Right ventricle myocardium inferior (tissue), 1 donor: ENCODE results near the gene PRR32. TPM values are rescaled to one million over a fixed set of nuclear protein-coding genes. Genes with fewer than 3 reads are reported as not detected.
"Not testable (repeated sequence)": the region's sequence is repeated elsewhere in the genome, so short reads cannot be mapped to it uniquely, and the experiment has no call there.

Source experiments
- ATAC-seq: fragments of 200-7000 bp; cut with Tn5 transposase; one replicate; pipeline ENCODE4 v1.9.1; 2020; ENCODE audit warnings: mild to moderate bottlenecking, moderate library complexity
- DNase-seq: peaks from one replicate; pipeline ENCODE4 v3.0.0; 2021; ENCODE audit errors: missing footprints
- intact Hi-C: fragments of 100-400 bp; cut with DNase I; formaldehyde crosslinking; loops from one replicate; pipeline ENCODE4 v1.11.0; 2022
- long read RNA-seq: library from polyadenylated mRNA; unstranded; transcript quantifications from one replicate; pipeline ENCODE4 v2.0.0, GENCODE V29; 2021
- total RNA-seq: library from RNA; stranded (reverse); fragmentation: NEBNext Ultra II Directional; extraction: Animal tissue kit (Norgen Biotek cat#: 25700); gene quantifications from one replicate; pipeline ENCODE4 v1.2.1, GENCODE V29; 2021
- donor health status: DM: no; HTN: yes; CAD: no; lungs with severe emphysema.

The PRR32 gene
- total RNA-seq, result 0.57 TPM
- long read RNA-seq, result 0 reads

- DNase-seq, result no peak
- intact Hi-C loops, result no loop called here
- ATAC-seq, result no peak
Observed at GRCh38 chrX:126819429-126819828, at the start of gene PRR32. PRR32 (plus strand) TSS chrX:126819729; CDS start chrX:126819844, 115 bp downstream.

GRCh38 chrX:126770179-126770578, 49.4 kb upstream of the PRR32 start:
- ATAC-seq, result no peak
- DNase-seq, result no peak
- intact Hi-C loops, result loop anchor here (2.0 to 5.0 kb wide), 2 partner anchors 52 to 265 kb away; no protein-coding TSS in a partner anchor

GRCh38 chrX:126785539-126785938, 34.0 kb upstream of the PRR32 start:
- intact Hi-C loops, result no loop called here
- no peak for ATAC-seq
- no peak for DNase-seq

DNA sequence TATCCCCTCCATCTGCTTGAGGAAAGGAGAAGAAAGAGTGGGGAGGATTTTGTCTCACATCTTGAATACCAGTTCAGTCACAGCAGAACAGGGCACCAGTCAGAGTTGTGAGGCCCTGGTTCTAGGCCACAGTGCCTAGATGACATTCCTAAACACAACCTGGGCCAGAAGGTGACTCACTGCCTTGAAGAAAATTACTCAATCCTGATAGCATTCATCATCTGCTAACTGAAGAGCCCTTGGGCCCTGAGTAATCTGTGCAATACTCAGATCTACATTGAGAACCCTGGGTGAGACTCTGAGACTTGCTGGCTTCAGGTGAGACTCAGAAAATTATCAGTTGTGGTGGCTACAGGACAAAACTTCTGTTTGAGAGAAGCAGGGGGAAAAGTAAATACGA, 20.5 kb upstream of the PRR32 start:
- intact Hi-C loops, result no loop called here
- DNase-seq, result no peak
- ATAC-seq, result no peak

- intact Hi-C loops, DNase-seq, ATAC-seq: not testable (repeated sequence)
Observed at GRCh38 chrX:126806784-126807183, 12.7 kb upstream of the PRR32 start.

DNA sequence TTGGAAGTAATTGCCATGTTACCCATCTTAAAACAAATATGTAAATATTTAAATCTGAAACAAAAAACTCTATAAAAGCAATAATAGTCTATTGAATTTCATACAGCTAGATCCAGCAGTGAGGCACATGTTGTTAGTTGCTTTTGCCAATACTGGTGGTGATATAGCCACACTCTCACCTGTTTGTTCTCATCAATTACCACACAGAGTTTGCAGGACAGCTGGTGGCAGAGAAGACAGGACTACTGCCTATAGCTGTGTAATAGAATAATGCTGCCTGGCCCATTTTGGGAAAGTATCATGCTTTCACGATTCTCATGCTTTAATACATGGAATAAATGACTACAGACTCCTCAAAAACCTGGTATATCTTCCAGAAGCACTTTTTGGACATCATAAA, 3.7 kb upstream of the PRR32 start:
- DNase-seq, result no peak
- intact Hi-C loops, result no loop called here
- no peak for ATAC-seq

- DNase-seq, result peak; percentile 62
- intact Hi-C loops, result loop anchor here (2.0 to 5.0 kb wide), 3 partner anchors 49 to 210 kb away; no protein-coding TSS in a partner anchor
- ATAC-seq, result peak; percentile 96
Observed at GRCh38 chrX:126820700-126821420, 1.3 kb downstream of the PRR32 start.

GRCh38 chrX:126824338-126825007, 4.9 kb downstream of the PRR32 start:
- intact Hi-C loops, result loop anchor here (5.0 kb wide), 2 partner anchors 52 to 163 kb away; no protein-coding TSS in a partner anchor
- DNase-seq (no peak), ATAC-seq (no peak)

- intact Hi-C loops, result no loop called here
- no peak for ATAC-seq
- DNase-seq, result no peak
Observed at GRCh38 chrX:126825566-126826193, 6.2 kb downstream of the PRR32 start.

DNA sequence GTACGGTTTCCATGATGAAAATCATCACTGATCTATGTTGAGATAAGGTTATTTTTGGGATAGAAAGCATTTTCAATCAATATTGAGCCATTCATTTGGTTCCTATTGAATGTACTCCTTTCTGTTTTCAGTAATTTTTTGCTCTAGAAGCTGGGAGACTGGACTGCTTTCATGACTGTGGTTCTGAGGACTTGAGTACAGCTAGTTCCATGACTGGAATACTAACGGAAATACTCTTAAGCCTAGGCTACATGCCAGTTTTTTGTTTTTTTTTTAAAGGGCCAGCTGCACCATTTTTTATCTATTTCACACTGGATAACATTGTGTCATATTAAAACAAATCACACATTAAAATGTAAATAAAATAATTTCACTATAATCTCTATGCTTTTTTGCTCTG, 16.7 kb downstream of the PRR32 start:
- ATAC-seq (no peak), DNase-seq (no peak)

GRCh38 chrX:126847143-126847542, 27.6 kb downstream of the PRR32 start:
- intact Hi-C loops, result no loop called here
- DNase-seq (no peak), ATAC-seq (no peak)

More for the DNA sequence above, 16.7 kb downstream of the PRR32 start:
- intact Hi-C loops, result no loop called here

GRCh38 chrX:126855839-126856524, 36.5 kb downstream of the PRR32 start:
- ATAC-seq (no peak), DNase-seq (no peak)
- intact Hi-C loops, result no loop called here
